MCF 10A (cell line): ENCODE data around the gene C1QTNF6. TPM values are rescaled to one million over a fixed set of nuclear protein-coding genes. Genes with fewer than 3 reads are reported as not detected.

Experiments used
- BruUV-seq: library from RNA; stranded (reverse); fragments of 400-500 nt; replicated peaks from 2 replicates; lab custom pipeline; 2021; lab: Mats Ljungman, UMichigan
- CTCF ChIA-PET: fragments of 300-600 bp; sonication (Branson Sonifier 250); formaldehyde crosslinking; extraction: SDS; loops from one replicate; lab custom pipeline; 2021; ENCODE audit warnings: antibody characterized with exemption, inconsistent platforms; lab: Yijun Ruan, JAX
- POLR2A ChIA-PET: fragments of 300-600, 350-650 bp; sonication (Branson Sonifier 250); formaldehyde crosslinking; extraction: SDS; loops from one replicate; lab custom pipeline; 2020; ENCODE audit warnings: antibody characterized with exemption, inconsistent platforms; lab: Yijun Ruan, JAX
- DNase-seq: peaks from one replicate; pipeline ENCODE4 v3.0.0-alpha.2; 2018; ENCODE audit not compliant: unreplicated experiment
- H3K27ac Mint-ChIP-seq: one replicate; pipeline ENCODE4 v1.8.0; 2022; ENCODE audit warnings: mild to moderate bottlenecking, low read depth, mixed read lengths; ENCODE audit not compliant: unreplicated experiment
- H3K27me3 Mint-ChIP-seq: one replicate; pipeline ENCODE4 v1.8.0; 2022; ENCODE audit warnings: mixed read lengths; ENCODE audit not compliant: insufficient read depth, unreplicated experiment
- H3K36me3 Mint-ChIP-seq: one replicate; pipeline ENCODE4 v1.8.0; 2022; ENCODE audit warnings: mild to moderate bottlenecking, moderate library complexity, mixed read lengths; ENCODE audit not compliant: insufficient read depth, unreplicated experiment
- H3K4me1 Mint-ChIP-seq: one replicate; pipeline ENCODE4 v1.8.0; 2022; ENCODE audit warnings: mixed read lengths; ENCODE audit not compliant: insufficient read depth, unreplicated experiment
- H3K4me3 Mint-ChIP-seq: one replicate; pipeline ENCODE4 v1.8.0; 2022; ENCODE audit warnings: mild to moderate bottlenecking, moderate library complexity, mixed read lengths; ENCODE audit not compliant: unreplicated experiment
- H3K9me3 Mint-ChIP-seq: one replicate; pipeline ENCODE4 v1.8.0; 2022; ENCODE audit warnings: mixed read lengths; ENCODE audit not compliant: unreplicated experiment
- intact Hi-C: fragments of 100-400 bp; cut with micrococcal nuclease; formaldehyde crosslinking; loops from 2 replicates; pipeline ENCODE4 v1.14.1; 2022
- total RNA-seq: library from RNA; stranded (reverse); gene quantifications from 2 replicates; pipeline ENCODE4 v1.2.3, GENCODE V29; 2022
- TF ChIP-seq, protein P1 (sequence below): fragments of 200-600 bp; IDR thresholded peaks from one replicate; pipeline ENCODE4 v1.8.0; 2022; ENCODE audit warnings: antibody characterized with exemption, mild to moderate bottlenecking; ENCODE audit not compliant: unreplicated experiment

C1QTNF6 gene
- total RNA-seq, 1 experiment from 2014 or later = 6.6 TPM

GRCh38 chr22:37210041-37210803 lies 22.2 kb upstream of the C1QTNF6 start:
- H3K4me1 Mint-ChIP-seq = peaks cover 7% of the 10 kb centered on the region
- DNase-seq = no peak
- intact Hi-C loops = no loop called here
- H3K36me3 Mint-ChIP-seq = no peaks in the 10 kb centered on the region
- ChIA-PET CTCF (interaction anchor here (1.8 to 2.4 kb wide), 2 partner anchors 10 to 50 kb away, joined by 7 to 14 read pairs; no protein-coding TSS in a partner anchor), POLR2A (interaction anchor here (0.6 kb wide), 1 partner anchor 159 kb away, joined by 3 read pairs; no protein-coding TSS in a partner anchor)
- TF ChIP-seq, protein P1, sequence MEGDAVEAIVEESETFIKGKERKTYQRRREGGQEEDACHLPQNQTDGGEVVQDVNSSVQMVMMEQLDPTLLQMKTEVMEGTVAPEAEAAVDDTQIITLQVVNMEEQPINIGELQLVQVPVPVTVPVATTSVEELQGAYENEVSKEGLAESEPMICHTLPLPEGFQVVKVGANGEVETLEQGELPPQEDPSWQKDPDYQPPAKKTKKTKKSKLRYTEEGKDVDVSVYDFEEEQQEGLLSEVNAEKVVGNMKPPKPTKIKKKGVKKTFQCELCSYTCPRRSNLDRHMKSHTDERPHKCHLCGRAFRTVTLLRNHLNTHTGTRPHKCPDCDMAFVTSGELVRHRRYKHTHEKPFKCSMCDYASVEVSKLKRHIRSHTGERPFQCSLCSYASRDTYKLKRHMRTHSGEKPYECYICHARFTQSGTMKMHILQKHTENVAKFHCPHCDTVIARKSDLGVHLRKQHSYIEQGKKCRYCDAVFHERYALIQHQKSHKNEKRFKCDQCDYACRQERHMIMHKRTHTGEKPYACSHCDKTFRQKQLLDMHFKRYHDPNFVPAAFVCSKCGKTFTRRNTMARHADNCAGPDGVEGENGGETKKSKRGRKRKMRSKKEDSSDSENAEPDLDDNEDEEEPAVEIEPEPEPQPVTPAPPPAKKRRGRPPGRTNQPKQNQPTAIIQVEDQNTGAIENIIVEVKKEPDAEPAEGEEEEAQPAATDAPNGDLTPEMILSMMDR = no peak
- H3K27ac Mint-ChIP-seq = no peak overlapping the region
- no peak overlapping the region for H3K4me3 Mint-ChIP-seq
- no TSS peak for BruUV-seq
- no peaks in the 10 kb centered on the region for H3K27me3 Mint-ChIP-seq
- H3K9me3 Mint-ChIP-seq = no peaks in the 10 kb centered on the region

DNA sequence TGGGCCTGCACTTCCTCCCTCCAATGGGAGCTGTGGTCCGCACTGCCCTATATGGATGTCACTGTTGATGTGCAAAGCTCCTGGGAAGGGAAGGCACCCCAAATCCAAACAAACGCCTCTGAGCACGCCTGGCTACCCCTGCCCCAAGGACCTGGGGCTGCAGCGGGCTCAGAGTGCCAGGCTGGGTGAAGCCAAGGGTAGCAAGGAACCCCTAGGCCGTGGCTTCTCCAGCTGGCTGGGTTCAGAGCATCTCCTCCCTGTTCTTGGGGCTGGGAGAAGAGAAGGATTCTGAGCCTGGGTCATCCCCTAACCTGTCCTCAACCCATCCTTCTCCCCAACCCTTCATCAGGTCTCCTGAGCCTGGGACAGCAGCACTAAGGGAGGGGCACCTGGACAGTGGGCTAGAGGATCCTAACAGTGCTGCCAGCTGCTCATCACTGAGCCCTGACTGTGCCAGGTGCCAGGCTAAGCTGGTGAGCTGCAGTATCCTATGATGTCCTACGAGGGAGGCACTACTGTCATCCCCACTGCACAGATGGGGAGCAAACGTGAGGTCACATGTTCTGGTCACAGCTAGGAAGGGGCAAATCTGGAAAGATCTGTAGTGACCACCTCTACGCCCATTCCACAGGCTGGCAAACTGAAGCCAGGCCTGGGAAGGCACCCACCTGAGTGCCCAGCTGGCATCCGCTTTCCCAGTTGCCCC lies 21.2 kb upstream of the C1QTNF6 start:
- Mint-ChIP-seq H3K4me1 (peaks cover 7% of the 10 kb centered on the region), H3K4me3 (no peak overlapping the region), H3K27me3 (no peaks in the 10 kb centered on the region), H3K27ac (no peak overlapping the region), H3K9me3 (no peaks in the 10 kb centered on the region), H3K36me3 (no peaks in the 10 kb centered on the region)
- CTCF ChIA-PET = interaction anchor here (0.5 to 2.4 kb wide), 5 partner anchors 9 to 88 kb away, joined by 3 to 14 read pairs (median 5); no protein-coding TSS in a partner anchor
- DNase-seq = no peak
- TF ChIP-seq, protein P1 = no peak
- BruUV-seq = no TSS peak
- intact Hi-C loops = no loop called here
- POLR2A ChIA-PET = no interaction called here

- ChIA-PET CTCF (interaction anchor here (0.8 to 2.4 kb wide), 3 partner anchors 8 to 52 kb away, joined by 4 to 14 read pairs (median 5); no protein-coding TSS in a partner anchor), POLR2A (no interaction called here)
- TF ChIP-seq, protein P1 = no peak
- no peaks in the 10 kb centered on the region for H3K9me3 Mint-ChIP-seq
- intact Hi-C loops = no loop called here
- BruUV-seq = no TSS peak
- no peak for DNase-seq
- H3K27me3 Mint-ChIP-seq = no peaks in the 10 kb centered on the region
- H3K4me1 Mint-ChIP-seq = peaks cover 7% of the 10 kb centered on the region
- no peaks in the 10 kb centered on the region for H3K36me3 Mint-ChIP-seq
- no peak overlapping the region for H3K27ac Mint-ChIP-seq
- no peak overlapping the region for H3K4me3 Mint-ChIP-seq
Measured at GRCh38 chr22:37208401-37209139, 20.5 kb upstream of the C1QTNF6 start.

- DNase-seq = no peak
- no peak overlapping the region for H3K27ac Mint-ChIP-seq
- POLR2A ChIA-PET = no interaction called here
- no TSS peak for BruUV-seq
- H3K36me3 Mint-ChIP-seq = no peaks in the 10 kb centered on the region
- intact Hi-C loops = no loop called here
- TF ChIP-seq, protein P1 = no peak
- no peak overlapping the region for H3K4me3 Mint-ChIP-seq
- no peaks in the 10 kb centered on the region for H3K27me3 Mint-ChIP-seq
- CTCF ChIA-PET = interaction anchor here (0.9 kb wide), 1 partner anchor 14 kb away, joined by 3 read pairs; no protein-coding TSS in a partner anchor
- peaks cover 7% of the 10 kb centered on the region for H3K4me1 Mint-ChIP-seq
- no peaks in the 10 kb centered on the region for H3K9me3 Mint-ChIP-seq
Measured at GRCh38 chr22:37207981-37208380, 19.9 kb upstream of the C1QTNF6 start.
